ENCODE results near the gene AP3S1.

DNA sequence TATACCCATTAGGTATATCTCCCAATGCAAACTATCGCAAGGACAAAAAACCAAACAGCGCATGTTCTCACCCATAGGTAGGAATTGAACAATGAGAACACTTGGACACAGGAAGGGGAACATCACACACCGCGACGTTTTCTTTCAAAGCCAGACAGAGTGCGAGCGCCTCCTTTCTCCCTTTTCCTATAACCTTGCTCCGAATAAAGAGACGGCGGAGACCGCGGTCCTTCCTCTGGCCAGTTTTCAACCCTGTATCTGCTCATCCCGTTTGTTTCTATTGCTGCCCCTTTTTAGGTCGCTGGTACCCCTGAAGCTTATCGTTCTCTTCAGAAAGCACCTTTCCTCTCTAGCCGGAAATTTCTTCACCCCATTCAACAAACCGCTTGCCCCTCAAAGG is 121.8 kb downstream of the AP3S1 start:
- TF ChIP-seq CTCF (IDR thresholded peaks at IDR 0.05) (no peak), EP300 (IDR thresholded peaks at IDR 0.05) (no peak), POLR2A (IDR thresholded peaks at IDR 0.05) (no peak)
